Osteocyte (in vitro differentiated cells): ENCODE measurements around the gene NRXN3. TPM values are rescaled to one million over a fixed set of nuclear protein-coding genes. Genes with fewer than 3 reads are reported as not detected.

Experiments
- DNase-seq: peaks from one replicate; pipeline ENCODE4 v3.0.0; 2021; ENCODE audit warnings: mixed read lengths; ENCODE audit not compliant: unreplicated experiment; ENCODE audit errors: extremely low spot score
- H3K27ac Mint-ChIP-seq: one replicate; pipeline ENCODE4 v1.8.0; 2021; ENCODE audit warnings: mild to moderate bottlenecking, mixed read lengths; ENCODE audit not compliant: unreplicated experiment
- H3K27me3 Mint-ChIP-seq: one replicate; pipeline ENCODE4 v1.8.0; 2021; ENCODE audit warnings: mixed read lengths; ENCODE audit not compliant: unreplicated experiment
- H3K36me3 Mint-ChIP-seq: one replicate; pipeline ENCODE4 v1.8.0; 2021; ENCODE audit warnings: mixed read lengths; ENCODE audit not compliant: unreplicated experiment
- H3K4me1 Mint-ChIP-seq: one replicate; pipeline ENCODE4 v1.8.0; 2021; ENCODE audit warnings: mixed read lengths; ENCODE audit not compliant: unreplicated experiment
- H3K4me3 Mint-ChIP-seq: one replicate; pipeline ENCODE4 v1.8.0; 2021; ENCODE audit warnings: mild to moderate bottlenecking, moderate library complexity, mixed read lengths; ENCODE audit not compliant: unreplicated experiment
- H3K9me3 Mint-ChIP-seq: one replicate; pipeline ENCODE4 v1.8.0; 2021; ENCODE audit warnings: mixed read lengths; ENCODE audit not compliant: unreplicated experiment
- total RNA-seq: library from RNA; stranded (reverse); gene quantifications from 2 replicates; pipeline ENCODE4 v1.2.1, GENCODE V29; 2021
- TF ChIP-seq, protein P1 (sequence below): fragments of 200-600 bp; sonication (generic); IDR thresholded peaks from 2 replicates; pipeline ENCODE4 v1.5.0; 2021; ENCODE audit warnings: antibody characterized with exemption, mild to moderate bottlenecking, moderate library complexity

Gene NRXN3
- total RNA-seq, 1 donor from 2014 or later, result 26.5 TPM

DNA sequence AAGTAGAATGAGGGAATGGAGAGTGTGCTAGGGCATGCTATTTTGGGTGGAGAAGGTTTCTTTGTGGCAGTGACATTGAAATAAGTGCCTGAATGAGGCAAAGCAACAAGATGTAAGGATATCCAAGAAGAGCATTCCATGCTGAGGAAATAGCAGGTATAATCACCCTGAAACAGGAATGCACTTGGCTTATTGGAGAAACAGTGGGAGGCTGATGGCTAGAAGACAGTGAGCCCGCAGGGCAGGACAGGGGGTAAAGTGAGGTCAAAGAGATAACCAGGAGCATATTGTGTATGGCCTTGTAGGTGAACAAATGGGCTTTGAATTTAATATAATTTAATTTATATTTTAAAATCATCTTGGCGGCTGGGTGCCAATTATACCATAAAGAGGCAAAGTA, 1164.1 kb downstream of the NRXN3 start:
- Mint-ChIP-seq H3K4me1 (peaks cover 18% of the 10 kb centered on the region), H3K27ac (no peak overlapping the region), H3K4me3 (no peak overlapping the region), H3K9me3 (no peaks in the 10 kb centered on the region), H3K27me3 (peaks cover 4% of the 10 kb centered on the region), H3K36me3 (no peaks in the 10 kb centered on the region)
- DNase-seq, result no peak
- TF ChIP-seq, protein P1, sequence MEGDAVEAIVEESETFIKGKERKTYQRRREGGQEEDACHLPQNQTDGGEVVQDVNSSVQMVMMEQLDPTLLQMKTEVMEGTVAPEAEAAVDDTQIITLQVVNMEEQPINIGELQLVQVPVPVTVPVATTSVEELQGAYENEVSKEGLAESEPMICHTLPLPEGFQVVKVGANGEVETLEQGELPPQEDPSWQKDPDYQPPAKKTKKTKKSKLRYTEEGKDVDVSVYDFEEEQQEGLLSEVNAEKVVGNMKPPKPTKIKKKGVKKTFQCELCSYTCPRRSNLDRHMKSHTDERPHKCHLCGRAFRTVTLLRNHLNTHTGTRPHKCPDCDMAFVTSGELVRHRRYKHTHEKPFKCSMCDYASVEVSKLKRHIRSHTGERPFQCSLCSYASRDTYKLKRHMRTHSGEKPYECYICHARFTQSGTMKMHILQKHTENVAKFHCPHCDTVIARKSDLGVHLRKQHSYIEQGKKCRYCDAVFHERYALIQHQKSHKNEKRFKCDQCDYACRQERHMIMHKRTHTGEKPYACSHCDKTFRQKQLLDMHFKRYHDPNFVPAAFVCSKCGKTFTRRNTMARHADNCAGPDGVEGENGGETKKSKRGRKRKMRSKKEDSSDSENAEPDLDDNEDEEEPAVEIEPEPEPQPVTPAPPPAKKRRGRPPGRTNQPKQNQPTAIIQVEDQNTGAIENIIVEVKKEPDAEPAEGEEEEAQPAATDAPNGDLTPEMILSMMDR, result no peak

DNA sequence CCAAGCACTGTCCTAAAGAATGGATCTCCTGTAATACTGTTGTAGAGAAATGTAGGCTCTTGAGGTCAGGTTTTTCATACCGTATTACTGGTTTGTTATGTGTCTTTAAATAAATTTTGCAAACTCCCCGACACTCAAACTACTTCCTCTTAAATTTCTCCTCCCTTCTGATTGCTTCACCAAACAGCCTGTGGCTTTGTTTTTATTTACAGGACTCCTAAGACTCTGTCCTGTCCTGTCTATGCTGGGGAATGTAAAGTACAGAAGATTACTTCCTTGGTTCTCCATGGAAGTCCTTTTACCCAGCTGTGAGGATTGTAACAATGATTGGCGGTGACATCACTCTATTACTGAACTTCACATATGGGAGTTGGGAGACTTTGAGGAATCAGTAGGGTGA, 1167.6 kb downstream of the NRXN3 start:
- H3K36me3 Mint-ChIP-seq, result no peaks in the 10 kb centered on the region
- no peak overlapping the region for H3K4me3 Mint-ChIP-seq
- H3K4me1 Mint-ChIP-seq, result peaks cover 6% of the 10 kb centered on the region
- no peaks in the 10 kb centered on the region for H3K9me3 Mint-ChIP-seq
- H3K27me3 Mint-ChIP-seq, result no peaks in the 10 kb centered on the region
- no peak overlapping the region for H3K27ac Mint-ChIP-seq
- no peak for DNase-seq
- TF ChIP-seq, protein P1, result no peak

DNA sequence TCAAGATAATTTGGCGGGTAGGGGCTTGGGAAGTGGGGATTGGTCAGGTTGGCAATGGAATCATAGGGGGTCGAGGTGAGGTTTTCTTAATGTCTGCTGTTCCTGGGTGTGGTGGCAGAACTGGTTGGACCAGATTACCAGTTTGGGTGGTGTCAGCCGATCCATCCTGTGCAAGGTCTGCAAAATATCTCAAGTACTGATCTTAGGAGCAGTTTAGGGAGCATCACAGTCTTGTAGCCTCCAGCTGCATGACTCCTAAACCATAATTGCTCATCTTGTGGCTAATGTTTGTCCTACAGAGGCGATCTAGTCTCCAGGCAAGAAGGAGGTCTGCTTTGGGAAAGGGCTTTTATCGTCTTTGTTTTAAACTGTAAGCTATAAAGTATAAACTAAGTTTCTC, 1172.8 kb downstream of the NRXN3 start:
- Mint-ChIP-seq H3K4me3 (no peak overlapping the region), H3K36me3 (no peaks in the 10 kb centered on the region), H3K9me3 (no peaks in the 10 kb centered on the region), H3K4me1 (peaks cover 8% of the 10 kb centered on the region), H3K27ac (no peak overlapping the region), H3K27me3 (no peaks in the 10 kb centered on the region)
- TF ChIP-seq, protein P1, result no peak
- DNase-seq, result no peak

DNA sequence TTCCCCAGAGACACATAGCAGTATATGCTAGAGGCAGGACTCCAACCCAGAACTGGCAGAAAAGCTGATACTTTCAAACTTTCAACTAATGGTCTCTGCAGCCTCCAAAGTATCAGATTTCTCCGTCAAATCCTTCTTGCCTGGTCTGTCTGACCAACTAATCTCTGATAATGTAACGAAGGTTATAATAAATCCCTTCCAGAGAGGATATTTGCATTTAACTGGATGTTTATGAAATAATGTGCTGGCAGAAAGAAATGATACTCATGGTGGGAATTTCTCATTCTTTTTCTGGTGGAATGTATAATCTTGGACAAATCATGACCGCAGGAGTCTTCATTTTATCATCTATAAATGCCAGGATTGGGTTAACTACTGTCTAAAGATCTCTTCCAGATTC, 1180.8 kb downstream of the NRXN3 start:
- TF ChIP-seq, protein P1, result no peak
- no peaks in the 10 kb centered on the region for H3K36me3 Mint-ChIP-seq
- H3K27me3 Mint-ChIP-seq, result no peaks in the 10 kb centered on the region
- DNase-seq, result no peak
- no peaks in the 10 kb centered on the region for H3K4me1 Mint-ChIP-seq
- no peaks in the 10 kb centered on the region for H3K9me3 Mint-ChIP-seq
- H3K4me3 Mint-ChIP-seq, result no peak overlapping the region
- H3K27ac Mint-ChIP-seq, result no peak overlapping the region

DNA sequence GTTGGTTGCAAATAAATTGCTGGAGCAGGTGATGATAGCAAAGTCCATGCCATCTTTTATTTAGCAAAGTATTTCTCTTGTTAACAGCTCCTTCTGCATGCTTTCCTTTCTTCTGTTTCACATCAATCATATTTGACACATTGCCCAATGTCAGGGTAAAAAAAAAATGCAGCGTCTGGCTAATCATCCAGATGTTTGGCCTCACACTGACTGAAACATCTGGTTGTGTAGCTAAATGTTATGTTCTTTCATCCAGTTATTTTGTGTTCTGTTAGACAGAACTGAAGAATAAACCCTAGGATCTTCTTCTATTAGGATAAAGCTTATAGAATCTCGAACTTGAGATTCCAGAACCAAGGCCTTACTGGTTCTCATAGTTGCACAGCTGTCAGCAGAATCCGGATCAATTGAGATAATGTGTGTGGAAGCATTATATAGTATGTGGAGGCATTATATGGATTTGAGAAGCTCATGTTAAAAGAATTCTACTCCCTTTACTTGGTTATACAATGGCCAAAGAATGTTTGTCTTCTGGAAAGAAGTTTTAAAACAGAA, 1182.0 kb downstream of the NRXN3 start:
- Mint-ChIP-seq H3K9me3 (no peaks in the 10 kb centered on the region), H3K36me3 (no peaks in the 10 kb centered on the region), H3K27ac (no peak overlapping the region), H3K27me3 (no peaks in the 10 kb centered on the region), H3K4me1 (peaks cover 3% of the 10 kb centered on the region), H3K4me3 (no peak overlapping the region)
- TF ChIP-seq, protein P1, result no peak
- DNase-seq, result no peak
